H1 (cell line): ENCODE results near the gene VEZT. TPM values are rescaled to one million over a fixed set of nuclear protein-coding genes. Genes with fewer than 3 reads are reported as not detected.

Experiments
- CTCF ChIA-PET: fragments of 300-600 bp; sonication (Branson Sonifier 250); formaldehyde crosslinking; loops from one replicate; lab custom pipeline; 2021; ENCODE audit not compliant: partially characterized antibody; lab: Charles Lee
- POLR2A ChIA-PET: fragments of 300-600 bp; sonication (Branson Sonifier 250); formaldehyde crosslinking; loops from one replicate; lab custom pipeline; 2021; ENCODE audit warnings: inconsistent platforms; ENCODE audit not compliant: partially characterized antibody; lab: Charles Lee
- DNase-seq, 2 experiments: peaks; one replicate each; pipeline versions ENCODE4 v3.0.0 to v3.0.0-alpha.2; 2010 to 2022; ENCODE audit warnings: low spot score in 2 of 2, low read depth in 1 of 2, mixed read lengths in 1 of 2
- FAIRE-seq: peaks from 2 replicates; lab custom pipeline; 2011; peaks lifted over from hg19 to GRCh38; lab: Jason Lieb, UNC
- H2AFZ ChIP-seq: 2 replicates; pipeline ENCODE4 v1.8.1; 2012; ENCODE audit warnings: low read length, inconsistent platforms
- H2AK5ac ChIP-seq: 2 replicates; pipeline ENCODE4 v1.6.1; 2013; ENCODE audit warnings: low read depth, low read length
- H2BK120ac ChIP-seq: replicated peaks from 2 replicates; pipeline ENCODE3; 2013; ENCODE audit warnings: low read depth, low read length, inconsistent platforms
- H2BK12ac ChIP-seq: 2 replicates; pipeline ENCODE4 v1.6.1; 2013; ENCODE audit warnings: low read depth, low read length
- H2BK15ac ChIP-seq: 2 replicates; pipeline ENCODE4 v1.6.1; 2013; ENCODE audit warnings: low read length
- H2BK20ac ChIP-seq: 2 replicates; pipeline ENCODE4 v1.6.1; 2013; ENCODE audit warnings: low read length
- H2BK5ac ChIP-seq: 2 replicates; pipeline ENCODE4 v1.6.1; 2013; ENCODE audit warnings: low read depth, low read length
- H3K14ac ChIP-seq: 2 replicates; pipeline ENCODE4 v1.6.1; 2013; ENCODE audit warnings: inconsistent platforms; ENCODE audit not compliant: insufficient read length
- H3K18ac ChIP-seq: 2 replicates; pipeline ENCODE4 v1.6.1; 2013; ENCODE audit warnings: low read length; ENCODE audit errors: extremely low read depth
- H3K23ac ChIP-seq: 2 replicates; pipeline ENCODE4 v1.6.1; 2013; ENCODE audit warnings: inconsistent platforms; ENCODE audit not compliant: insufficient read length
- H3K23me2 ChIP-seq: 2 replicates; pipeline ENCODE4 v1.6.1; 2013; ENCODE audit warnings: low read depth, low read length
- H3K27ac ChIP-seq: 2 replicates; pipeline ENCODE4 v1.6.1; 2011; ENCODE audit warnings: low read depth, low read length, inconsistent platforms
- H3K27me3 ChIP-seq, 4 experiments: replicated peaks in 1 of 4; 1 replicate in 1 of 4; 2 replicates in 3 of 4; pipeline versions ENCODE4 v1.6.1 to v1.8.1; 2011 to 2013; ENCODE audit warnings: low read length in 3 of 4, mild to moderate bottlenecking in 3 of 4, inconsistent platforms in 2 of 4, mixed read lengths in 2 of 4, moderate library complexity in 1 of 4; ENCODE audit not compliant: control insufficient read depth in 3 of 4, insufficient read depth in 3 of 4; ENCODE audit errors: extremely low read depth in 1 of 4
- H3K36me3 ChIP-seq, 4 experiments: 2 replicates each; pipeline versions ENCODE4 v1.6.1 to v1.8.1; 2011 to 2013; ENCODE audit warnings: mild to moderate bottlenecking in 4 of 4, low read length in 3 of 4, moderate library complexity in 2 of 4, control low read depth in 1 of 4, inconsistent platforms in 1 of 4; ENCODE audit not compliant: insufficient read depth in 4 of 4, control insufficient read depth in 2 of 4
- H3K4ac ChIP-seq: replicated peaks from 2 replicates; pipeline ENCODE3; 2013; ENCODE audit warnings: low read length, low read depth, mixed read lengths, inconsistent platforms; ENCODE audit not compliant: insufficient read length
- H3K4me1 ChIP-seq, 4 experiments: replicated peaks in 1 of 4; 1 replicate in 1 of 4; 2 replicates in 3 of 4; pipeline versions ENCODE4 v1.6.1 to v1.8.1; 2011 to 2013; ENCODE audit warnings: low read length in 3 of 4, inconsistent platforms in 2 of 4, mixed read lengths in 1 of 4; ENCODE audit not compliant: insufficient read depth in 4 of 4, control insufficient read depth in 3 of 4
- H3K4me2 ChIP-seq, 2 experiments: 2 replicates each; pipeline versions ENCODE4 v1.6.1 to v1.8.1; 2011 to 2013; ENCODE audit warnings: low read depth in 2 of 2, low read length in 2 of 2, control low read depth in 1 of 2, inconsistent platforms in 1 of 2, mild to moderate bottlenecking in 1 of 2; ENCODE audit not compliant: insufficient read depth in 1 of 2
- H3K4me3 ChIP-seq, 4 experiments: fragments of 200-600, 300-600 bp in 1 of 4; sonication (generic), shearing (Covaris generic), sonication (Bioruptor Twin) in 1 of 4; 2 replicates each; pipeline versions ENCODE4 v1.5.1 to v1.8.1; 2011 to 2016; ENCODE audit warnings: low read length in 4 of 4, low read depth in 3 of 4, control low read depth in 2 of 4, inconsistent platforms in 2 of 4, mild to moderate bottlenecking in 2 of 4, mixed read lengths in 1 of 4, moderate library complexity in 1 of 4; ENCODE audit not compliant: insufficient read depth in 2 of 4; ENCODE audit errors: extremely low read depth in 1 of 4
- H3K56ac ChIP-seq: replicated peaks from 2 replicates; pipeline ENCODE3; 2013; ENCODE audit warnings: low read depth, mild to moderate bottlenecking, mixed read lengths, low read length, inconsistent platforms; ENCODE audit not compliant: insufficient read length
- H3K79me1 ChIP-seq: 2 replicates; pipeline ENCODE4 v1.6.1; 2013; ENCODE audit warnings: low read depth, low read length, control low read depth
- H3K79me2 ChIP-seq, 2 experiments: 2 replicates each; pipeline versions ENCODE4 v1.6.1 to v1.8.1; 2012 to 2013; ENCODE audit warnings: low read length in 2 of 2, mild to moderate bottlenecking in 2 of 2, inconsistent platforms in 1 of 2; ENCODE audit not compliant: insufficient read depth in 2 of 2, control insufficient read depth in 1 of 2
- H3K9ac ChIP-seq, 4 experiments: replicated peaks in 1 of 4; 1 replicate in 1 of 4; 2 replicates in 3 of 4; pipeline versions ENCODE4 v1.6.1 to v1.8.1; 2011 to 2013; ENCODE audit warnings: low read depth in 3 of 4, low read length in 3 of 4, control low read depth in 2 of 4, mild to moderate bottlenecking in 2 of 4, moderate library complexity in 2 of 4, inconsistent platforms in 1 of 4; ENCODE audit errors: extremely low read depth in 1 of 4
- H3K9me3 ChIP-seq, 2 experiments: 2 replicates each; pipeline versions ENCODE4 v1.6.1 to v1.8.1; 2012 to 2013; ENCODE audit warnings: mild to moderate bottlenecking in 2 of 2, moderate library complexity in 2 of 2, control low read depth in 1 of 2, inconsistent platforms in 1 of 2, low read depth in 1 of 2, low read length in 1 of 2, mixed read lengths in 1 of 2; ENCODE audit not compliant: insufficient read depth in 2 of 2
- H4K20me1 ChIP-seq, 2 experiments: replicated peaks in 1 of 2; 2 replicates each; pipeline versions ENCODE3 to v1.8.1; 2011 to 2013; ENCODE audit warnings: inconsistent platforms in 2 of 2, low read length in 2 of 2, mild to moderate bottlenecking in 1 of 2; ENCODE audit not compliant: insufficient read depth in 2 of 2, control insufficient read depth in 1 of 2
- H4K5ac ChIP-seq: 2 replicates; pipeline ENCODE4 v1.6.1; 2013; ENCODE audit warnings: low read length, low read depth, mixed read lengths, inconsistent platforms; ENCODE audit not compliant: insufficient read length
- H4K8ac ChIP-seq: 2 replicates; pipeline ENCODE4 v1.8.0; 2013; ENCODE audit warnings: mild to moderate bottlenecking, moderate library complexity, low read length, inconsistent platforms; ENCODE audit not compliant: insufficient read depth; ENCODE audit errors: extremely low read depth
- H4K91ac ChIP-seq: replicated peaks from 2 replicates; pipeline ENCODE3; 2013; ENCODE audit warnings: low read length, mixed read lengths, inconsistent platforms; ENCODE audit not compliant: insufficient read length
- CHD1 ChIP-seq: IDR thresholded peaks from 2 replicates; pipeline ENCODE4 v1.6.1; 2012; ENCODE audit warnings: low read depth, low read length, improper control_type of control experiment
- POU5F1 ChIP-seq: IDR thresholded peaks from 2 replicates; pipeline ENCODE4 v1.6.1; 2011; ENCODE audit warnings: low read depth, mild to moderate bottlenecking, low read length, moderate library complexity
- TCF12 ChIP-seq: IDR thresholded peaks from 2 replicates; pipeline ENCODE4 v1.6.1; 2011; ENCODE audit warnings: low read depth, mild to moderate bottlenecking, low read length
- WGBS, 2 experiments: shearing (Covaris generic) in 1 of 2; methylation state at CpG; one replicate each; pipeline versions ENCODE4 v1.1.6 to v1.1.7; 2013 to 2015; ENCODE audit warnings: low lambda C conversion rate in 2 of 2, mixed read lengths in 2 of 2, inconsistent platforms in 1 of 2, low coverage in 1 of 2, missing lambda C conversion rate in 1 of 2; ENCODE audit not compliant: insufficient replicate concordance in 2 of 2, insufficient coverage in 1 of 2, insufficient read length in 1 of 2; ENCODE audit errors: extremely low coverage in 1 of 2, missing lambda C conversion rate in 1 of 2; 5-methylcytosine and 5-hydroxymethylcytosine counted together
- polyA plus RNA-seq, 7 experiments: library from polyadenylated mRNA; depleted of rRNA in 3 of 7; stranded (reverse) in 5 of 7; unstranded in 2 of 7; fragments of >200 nt in 5 of 7; fragments of 200-250 nt in 2 of 7; gene quantifications; 1 replicate in 5 of 7; 2 replicates in 1 of 7; 4 replicates in 1 of 7; pipeline versions ENCODE4 v1.2.1 to v1.2.3, GENCODE V29; 2011 to 2013; ENCODE audit warnings: missing spikeins in 2 of 7, mixed read lengths in 2 of 7
- total RNA-seq: library from RNA; stranded (reverse); fragmentation: NEBNext Ultra II Directional; extraction: Animal tissue kit (Norgen Biotek cat#: 25700); gene quantifications from 2 replicates; pipeline ENCODE4 v1.2.1, GENCODE V29; 2021

The VEZT gene
- total and polyA plus RNA-seq, 2 of the 8 experiments (the other 6 are each of a cell fraction or from before 2014, with no cell fraction given): 44.0 to 56.1 TPM

DNA sequence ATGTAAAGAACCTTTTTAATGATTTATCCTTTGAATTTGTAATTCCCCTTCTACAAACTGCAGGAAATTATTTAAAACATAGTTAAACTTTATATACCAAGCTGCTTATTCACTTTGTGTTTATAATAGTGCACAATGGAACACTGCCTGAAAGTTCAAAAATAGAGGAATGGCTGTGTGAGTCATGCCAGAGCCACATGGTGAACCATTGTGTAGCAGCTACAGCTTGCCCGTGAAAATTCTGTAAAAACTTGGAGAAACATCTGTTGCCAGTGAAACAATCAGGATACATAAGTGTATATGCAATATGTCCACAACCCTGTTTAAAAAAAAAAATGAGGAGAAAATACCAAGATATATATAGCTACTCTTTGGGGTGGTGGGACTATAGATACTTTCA is 59.5 kb downstream of the VEZT start:
- no peak overlapping the region for H2BK5ac ChIP-seq
- H2BK15ac ChIP-seq: no peak overlapping the region
- no peak overlapping the region for H2BK12ac ChIP-seq
- no peaks in the 10 kb centered on the region for H3K9me3 ChIP-seq
- POLR2A ChIA-PET: interaction anchor here (1.4 kb wide), 1 partner anchor 30 kb away, joined by 3 read pairs; no protein-coding TSS in a partner anchor
- H2BK120ac ChIP-seq: no peak overlapping the region
- no peak overlapping the region for H3K4me3 ChIP-seq
- H3K9ac ChIP-seq: no peak overlapping the region
- H4K91ac ChIP-seq: no peak overlapping the region
- peaks cover 5 to 41% (median 14%) of the 10 kb centered on the region in 4 experiments; a peak in 6 of 8 replicates for H3K36me3 ChIP-seq
- H3K27me3 ChIP-seq: no peaks in the 10 kb centered on the region
- no peak overlapping the region for H4K8ac ChIP-seq
- H4K20me1 ChIP-seq: no peaks in the 10 kb centered on the region
- no peaks in the 10 kb centered on the region for H3K23me2 ChIP-seq
- no peaks in the 10 kb centered on the region for H3K4me1 ChIP-seq
- no peak for FAIRE-seq
- no peak overlapping the region for H3K14ac ChIP-seq
- no peak overlapping the region for H3K27ac ChIP-seq
- CTCF ChIA-PET: interaction anchor here (0.6 to 1.5 kb wide), 2 partner anchors 14 to 257 kb away, joined by 3 to 4 read pairs; no protein-coding TSS in a partner anchor
- H3K79me2 ChIP-seq: no peaks in the 10 kb centered on the region
- no peak overlapping the region for H2AK5ac ChIP-seq
- no peak overlapping the region for H3K4ac ChIP-seq
- no peak overlapping the region for H2BK20ac ChIP-seq
- no peaks in the 10 kb centered on the region for H3K79me1 ChIP-seq
- 85% methylated on average over 1 of the region's 1 CpG; no CpG with 5 or more reads in 1 of the 2 experiments for WGBS, 2 experiments
- no peak overlapping the region for H3K4me2 ChIP-seq
- no peak overlapping the region for H2AFZ ChIP-seq
- TF ChIP-seq POU5F1 (no peak), TCF12 (no peak), CHD1 (no peak)
- TF ChIP-seq, all 59 proteins: peak for 0
- Histone ChIP-seq H3K56ac (no peak overlapping the region), H4K5ac (no peak overlapping the region), H3K18ac (no peak overlapping the region), H3K23ac (no peak overlapping the region)
- no peak for DNase-seq
